ENCODE results near the gene PLD1. TPM values are rescaled to one million over a fixed set of nuclear protein-coding genes. Genes with fewer than 3 reads are reported as not detected.
A peak's percentile ranks its signal among the peaks of the same experiment; 100 is the strongest.

Gene PLD1
- total RNA-seq, 1 donor from 2014 or later = 0.93 TPM

- peak overlapping the region; percentile 13 for H3K27ac Mint-ChIP-seq (ENCODE audit: unreplicated experiment)
- no peak for TF ChIP-seq CTCF (conservative IDR thresholded peaks at IDR 0.05)
- no peak for DNase-seq (ENCODE audit: low read depth, low spot score)
Measured at GRCh38 chr3:171845481-171846284, 35.4 kb upstream of the PLD1 start.

GRCh38 chr3:171844873-171845272 lies 34.6 kb upstream of the PLD1 start:
- Mint-ChIP-seq H3K27me3 (ENCODE audit: low read depth) (no peaks in the 10 kb centered on the region), H3K36me3 (ENCODE audit: low read depth) (no peaks in the 10 kb centered on the region), H3K4me3 (no peak overlapping the region), H3K27ac (ENCODE audit: unreplicated experiment) (no peak overlapping the region), H3K4me1 (peaks cover 23% of the 10 kb centered on the region), H3K9me3 (peaks cover 3% of the 10 kb centered on the region)
- DNase-seq (ENCODE audit: low read depth, low spot score) = no peak
- no peak for TF ChIP-seq CTCF (conservative IDR thresholded peaks at IDR 0.05)

More at GRCh38 chr3:171845481-171846284, 35.4 kb upstream of the PLD1 start:
- peaks cover 26% of the 10 kb centered on the region for H3K4me1 Mint-ChIP-seq
- H3K9me3 Mint-ChIP-seq = peaks cover 3% of the 10 kb centered on the region
- no peaks in the 10 kb centered on the region for H3K27me3 Mint-ChIP-seq (ENCODE audit: low read depth)
- no peaks in the 10 kb centered on the region for H3K36me3 Mint-ChIP-seq (ENCODE audit: low read depth)
- no peak overlapping the region for H3K4me3 Mint-ChIP-seq

GRCh38 chr3:171842864-171843518 lies 32.7 kb upstream of the PLD1 start, which contains the start of gene TMEM212:
Gene TMEM212 (plus strand): TSS chr3:171843349. CDS start chr3:171843384, 35 bp downstream.
- Mint-ChIP-seq H3K36me3 (ENCODE audit: low read depth) (no peaks in the 10 kb centered on the region), H3K4me1 (peaks cover 32% of the 10 kb centered on the region), H3K27ac (ENCODE audit: unreplicated experiment) (no peak within 1 kb of the TSS), H3K27me3 (ENCODE audit: low read depth) (no peaks in the 10 kb centered on the region), H3K9me3 (peaks cover 3% of the 10 kb centered on the region), H3K4me3 (no peak within 1 kb of the TSS)
- no peak for DNase-seq (ENCODE audit: low read depth, low spot score)
- no peak for TF ChIP-seq CTCF (conservative IDR thresholded peaks at IDR 0.05)

- no peak for DNase-seq (ENCODE audit: low read depth, low spot score)
- Mint-ChIP-seq H3K4me3 (no peak overlapping the region), H3K27me3 (ENCODE audit: low read depth) (no peaks in the 10 kb centered on the region), H3K4me1 (peaks cover 33% of the 10 kb centered on the region), H3K27ac (ENCODE audit: unreplicated experiment) (no peak overlapping the region), H3K36me3 (ENCODE audit: low read depth) (no peaks in the 10 kb centered on the region), H3K9me3 (peaks cover 3% of the 10 kb centered on the region)
- TF ChIP-seq CTCF (conservative IDR thresholded peaks at IDR 0.05) = no peak
Measured at GRCh38 chr3:171841620-171842000, 31.3 kb upstream of the PLD1 start.

GRCh38 chr3:171840811-171841619 lies 30.7 kb upstream of the PLD1 start:
- Mint-ChIP-seq H3K27ac (ENCODE audit: unreplicated experiment) (peak overlapping the region; percentile 85), H3K36me3 (ENCODE audit: low read depth) (no peaks in the 10 kb centered on the region), H3K4me3 (no peak overlapping the region), H3K27me3 (ENCODE audit: low read depth) (no peaks in the 10 kb centered on the region), H3K9me3 (peaks cover 3% of the 10 kb centered on the region), H3K4me1 (peaks cover 33% of the 10 kb centered on the region)
- no peak for TF ChIP-seq CTCF (conservative IDR thresholded peaks at IDR 0.05)
- DNase-seq (ENCODE audit: low read depth, low spot score) = no peak

All from neural crest cell (in vitro differentiated cells).